ENCODE measurements around the gene STK38L.
A peak's percentile ranks its signal among the peaks of the same experiment; 100 is the strongest.

The STK38L gene

DNA sequence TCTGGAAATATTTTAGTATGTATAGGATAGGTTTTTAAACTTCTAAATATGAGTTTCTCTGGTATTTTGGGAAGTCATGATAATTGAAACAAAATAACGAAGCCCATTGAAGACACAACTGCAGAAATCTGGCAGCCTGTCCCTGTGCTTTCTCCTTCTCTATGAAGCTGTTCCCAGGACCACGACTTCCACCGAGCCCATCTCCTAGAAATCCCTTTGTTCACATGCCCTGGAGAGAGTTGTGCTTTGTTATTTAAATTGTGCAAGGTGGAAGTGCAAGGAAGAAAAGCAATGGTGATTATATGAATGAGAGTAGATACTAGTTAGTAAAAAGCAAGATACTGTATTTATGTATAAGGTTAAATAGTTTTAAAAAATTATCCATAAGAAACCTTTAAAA lies 32.2 kb downstream of the STK38L start:
- H3K27ac ChIP-seq (ENCODE audit: extremely low read depth, low read depth, low read length): no peak overlapping the region

DNA sequence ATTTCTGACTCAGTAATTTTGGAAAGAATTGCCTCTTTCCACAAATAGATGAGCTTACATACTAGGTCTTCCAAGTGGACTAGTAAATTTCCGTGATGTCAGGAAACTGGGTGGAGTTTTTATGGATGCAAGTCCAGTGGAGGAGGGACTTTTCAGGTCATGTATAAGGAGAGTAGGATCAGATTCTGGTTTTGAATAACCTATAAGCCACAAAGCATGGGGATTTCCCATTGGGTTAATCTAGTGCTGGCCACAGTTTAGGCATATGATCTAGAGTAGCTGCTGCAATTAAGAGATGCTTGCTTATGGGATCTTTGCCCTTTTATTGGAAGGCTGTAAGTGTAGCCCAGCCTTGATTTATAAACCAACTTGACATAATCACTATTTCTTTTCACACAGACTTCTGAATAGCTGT lies 33.8 kb downstream of the STK38L start:
- ChIA-PET CTCF (interaction anchor here (0.6 to 2.4 kb wide), 5 partner anchors 10 to 393 kb away, joined by 3 to 7 read pairs (median 5); no protein-coding TSS in a partner anchor), POLR2A (no interaction called here)
- TF ChIP-seq, protein P1, sequence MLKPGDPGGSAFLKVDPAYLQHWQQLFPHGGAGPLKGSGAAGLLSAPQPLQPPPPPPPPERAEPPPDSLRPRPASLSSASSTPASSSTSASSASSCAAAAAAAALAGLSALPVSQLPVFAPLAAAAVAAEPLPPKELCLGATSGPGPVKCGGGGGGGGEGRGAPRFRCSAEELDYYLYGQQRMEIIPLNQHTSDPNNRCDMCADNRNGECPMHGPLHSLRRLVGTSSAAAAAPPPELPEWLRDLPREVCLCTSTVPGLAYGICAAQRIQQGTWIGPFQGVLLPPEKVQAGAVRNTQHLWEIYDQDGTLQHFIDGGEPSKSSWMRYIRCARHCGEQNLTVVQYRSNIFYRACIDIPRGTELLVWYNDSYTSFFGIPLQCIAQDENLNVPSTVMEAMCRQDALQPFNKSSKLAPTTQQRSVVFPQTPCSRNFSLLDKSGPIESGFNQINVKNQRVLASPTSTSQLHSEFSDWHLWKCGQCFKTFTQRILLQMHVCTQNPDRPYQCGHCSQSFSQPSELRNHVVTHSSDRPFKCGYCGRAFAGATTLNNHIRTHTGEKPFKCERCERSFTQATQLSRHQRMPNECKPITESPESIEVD (tag by site-specific recombination; IDR thresholded peaks at IDR 0.05): peak; percentile 81
- TF ChIP-seq ZNF394 (tag by site-specific recombination; IDR thresholded peaks at IDR 0.05; ENCODE audit: borderline replicate concordance) (peak; percentile 53; the same call in 1 of the 2 replicates), ZNF791 (tag by site-specific recombination; IDR thresholded peaks at IDR 0.05) (no peak), ZNF184 (tag by site-specific recombination; IDR thresholded peaks at IDR 0.05) (no peak), ZNF548 (tag by site-specific recombination; IDR thresholded peaks at IDR 0.05) (no peak), GLI4 (tag by site-specific recombination; IDR thresholded peaks at IDR 0.05) (no peak), ZNF211 (tag by site-specific recombination; IDR thresholded peaks at IDR 0.05; ENCODE audit: low read depth) (no peak), ZFP3 (tag by site-specific recombination; IDR thresholded peaks at IDR 0.05; ENCODE audit: low read depth) (no peak), SP2 (tag by site-specific recombination; IDR thresholded peaks at IDR 0.05) (peak; percentile 28; the same call in 1 of the 2 replicates), KLF10 (tag by site-specific recombination; IDR thresholded peaks at IDR 0.05) (no peak), ZNF138 (tag by site-specific recombination; IDR thresholded peaks at IDR 0.05; ENCODE audit: borderline replicate concordance) (no peak), ZNF658 (tag by site-specific recombination; IDR thresholded peaks at IDR 0.05) (no peak), GFI1B (tag by site-specific recombination; IDR thresholded peaks at IDR 0.05) (peak; percentile 80), OSR2 (tag by site-specific recombination; IDR thresholded peaks at IDR 0.05) (peak; percentile 32; the same call in 1 of the 2 replicates), FEZF1 (tag by site-specific recombination; IDR thresholded peaks at IDR 0.05) (peak; percentile 61; the same call in 1 of the 2 replicates), MZF1 (tag by site-specific recombination; IDR thresholded peaks at IDR 0.05; ENCODE audit: borderline replicate concordance) (peak; percentile 76; the same call in 1 of the 2 replicates), ZBTB17 (tag by site-specific recombination; IDR thresholded peaks at IDR 0.05) (0 out of 2 replicates have a peak, but pooled peaks have one; percentile 18)
- TF ChIP-seq, protein P2, sequence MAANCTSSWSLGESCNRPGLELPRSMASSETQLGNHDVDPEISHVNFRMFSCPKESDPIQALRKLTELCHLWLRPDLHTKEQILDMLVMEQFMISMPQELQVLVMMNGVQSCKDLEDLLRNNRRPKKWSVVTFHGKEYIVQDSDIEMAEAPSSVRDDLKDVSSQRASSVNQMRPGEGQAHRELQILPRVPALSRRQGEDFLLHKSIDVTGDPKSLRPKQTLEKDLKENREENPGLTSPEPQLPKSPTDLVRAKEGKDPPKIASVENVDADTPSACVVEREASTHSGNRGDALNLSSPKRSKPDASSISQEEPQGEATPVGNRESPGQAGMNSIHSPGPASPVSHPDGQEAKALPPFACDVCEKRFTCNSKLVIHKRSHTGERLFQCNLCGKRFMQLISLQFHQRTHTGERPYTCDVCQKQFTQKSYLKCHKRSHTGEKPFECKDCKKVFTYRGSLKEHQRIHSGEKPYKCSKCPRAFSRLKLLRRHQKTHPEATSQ (tag by site-specific recombination; IDR thresholded peaks at IDR 0.05): no peak
- TF ChIP-seq, protein P3, sequence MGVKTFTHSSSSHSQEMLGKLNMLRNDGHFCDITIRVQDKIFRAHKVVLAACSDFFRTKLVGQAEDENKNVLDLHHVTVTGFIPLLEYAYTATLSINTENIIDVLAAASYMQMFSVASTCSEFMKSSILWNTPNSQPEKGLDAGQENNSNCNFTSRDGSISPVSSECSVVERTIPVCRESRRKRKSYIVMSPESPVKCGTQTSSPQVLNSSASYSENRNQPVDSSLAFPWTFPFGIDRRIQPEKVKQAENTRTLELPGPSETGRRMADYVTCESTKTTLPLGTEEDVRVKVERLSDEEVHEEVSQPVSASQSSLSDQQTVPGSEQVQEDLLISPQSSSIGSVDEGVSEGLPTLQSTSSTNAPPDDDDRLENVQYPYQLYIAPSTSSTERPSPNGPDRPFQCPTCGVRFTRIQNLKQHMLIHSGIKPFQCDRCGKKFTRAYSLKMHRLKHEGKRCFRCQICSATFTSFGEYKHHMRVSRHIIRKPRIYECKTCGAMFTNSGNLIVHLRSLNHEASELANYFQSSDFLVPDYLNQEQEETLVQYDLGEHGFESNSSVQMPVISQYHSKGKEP (tag by site-specific recombination; IDR thresholded peaks at IDR 0.05): 0 out of 2 replicates have a peak, but pooled peaks have one; percentile 29
- Histone ChIP-seq H3K36me3 (ENCODE audit: control insufficient read depth in 2 of 2, insufficient read depth in 1 of 2, low read length in 2 of 2) (no peaks in the 10 kb centered on the region), H3K4me1 (ENCODE audit: control insufficient read depth, insufficient read depth, low read length) (peaks cover 21% of the 10 kb centered on the region), H3K4me3 (ENCODE audit: low read depth, low read length) (no peak overlapping the region), H3K9me3 (ENCODE audit: control insufficient read depth, insufficient read depth, low read depth, low read length) (no peaks in the 10 kb centered on the region), H3K27ac (ENCODE audit: extremely low read depth, low read depth, low read length) (no peak overlapping the region)

More for the DNA sequence above, 32.2 kb downstream of the STK38L start:
- H3K9me3 ChIP-seq (ENCODE audit: control insufficient read depth, insufficient read depth, low read depth, low read length): no peaks in the 10 kb centered on the region
- no peak overlapping the region for H3K4me3 ChIP-seq (ENCODE audit: low read depth, low read length)
- no peaks in the 10 kb centered on the region for H3K36me3 ChIP-seq (ENCODE audit: control insufficient read depth in 2 of 2, insufficient read depth in 1 of 2, low read length in 2 of 2)
- TF ChIP-seq ZNF404 (tag by site-specific recombination; IDR thresholded peaks at IDR 0.05) (no peak), ZNF501 (tag by site-specific recombination; IDR thresholded peaks at IDR 0.05) (no peak), ZFP37 (tag by site-specific recombination; IDR thresholded peaks at IDR 0.05) (no peak), ZXDB (tag by site-specific recombination; IDR thresholded peaks at IDR 0.05) (no peak), ZNF660 (tag by site-specific recombination; IDR thresholded peaks at IDR 0.05) (no peak), IKZF3 (tag by site-specific recombination; IDR thresholded peaks at IDR 0.05) (no peak), ZNF221 (tag by site-specific recombination; IDR thresholded peaks at IDR 0.05; ENCODE audit: borderline replicate concordance) (no peak), ZNF548 (tag by site-specific recombination; IDR thresholded peaks at IDR 0.05) (no peak), ZNF211 (tag by site-specific recombination; IDR thresholded peaks at IDR 0.05; ENCODE audit: low read depth) (no peak)
- POLR2A ChIA-PET: no interaction called here
- CTCF ChIA-PET: no interaction called here
- peaks cover 32% of the 10 kb centered on the region for H3K4me1 ChIP-seq (ENCODE audit: control insufficient read depth, insufficient read depth, low read length)
